Esophagus muscularis mucosa (tissue), 4 donors: ENCODE data around the gene VTI1A.

Experiments
- CTCF ChIP-seq, 3 experiments: fragments of 200-600 bp in 2 of 3; fragments of 450-650 bp in 1 of 3; sonication (generic) in 2 of 3; IDR thresholded peaks; one replicate each; pipeline ENCODE4 v1.5.1; 2017 to 2019; ENCODE audit warnings: antibody characterized with exemption in 3 of 3, mild to moderate bottlenecking in 2 of 3, moderate library complexity in 1 of 3
- EP300 ChIP-seq: sonication (generic); formaldehyde crosslinking; IDR thresholded peaks from one replicate; pipeline ENCODE4 v1.6.1; 2017; ENCODE audit warnings: antibody characterized with exemption
- POLR2A ChIP-seq: fragments of 450-650 bp; IDR thresholded peaks from one replicate; pipeline ENCODE4 v1.6.1; 2017; ENCODE audit warnings: antibody characterized with exemption, moderate library complexity, mild to moderate bottlenecking, low read depth
- POLR2AphosphoS5 ChIP-seq, 2 donors: sonication (generic); formaldehyde crosslinking; IDR thresholded peaks; one replicate each; pipeline ENCODE4 v1.6.1; 2017; ENCODE audit warnings: antibody characterized with exemption in 2 of 2

GRCh38 chr10:112848228-112848627 is 401.2 kb downstream of the VTI1A start:
- TF ChIP-seq EP300 (no peak), CTCF (IDR thresholded peaks at IDR 0.05) (no peak), POLR2A (no peak), POLR2AphosphoS5 (IDR thresholded peaks at IDR 0.05) (no peak)
